ENCODE data around the gene TUG1. TPM values are rescaled to one million over a fixed set of nuclear protein-coding genes. Genes with fewer than 3 reads are reported as not detected.

The TUG1 gene
- total RNA-seq, 1 donor from 2014 or later: 74.7 TPM

DNA sequence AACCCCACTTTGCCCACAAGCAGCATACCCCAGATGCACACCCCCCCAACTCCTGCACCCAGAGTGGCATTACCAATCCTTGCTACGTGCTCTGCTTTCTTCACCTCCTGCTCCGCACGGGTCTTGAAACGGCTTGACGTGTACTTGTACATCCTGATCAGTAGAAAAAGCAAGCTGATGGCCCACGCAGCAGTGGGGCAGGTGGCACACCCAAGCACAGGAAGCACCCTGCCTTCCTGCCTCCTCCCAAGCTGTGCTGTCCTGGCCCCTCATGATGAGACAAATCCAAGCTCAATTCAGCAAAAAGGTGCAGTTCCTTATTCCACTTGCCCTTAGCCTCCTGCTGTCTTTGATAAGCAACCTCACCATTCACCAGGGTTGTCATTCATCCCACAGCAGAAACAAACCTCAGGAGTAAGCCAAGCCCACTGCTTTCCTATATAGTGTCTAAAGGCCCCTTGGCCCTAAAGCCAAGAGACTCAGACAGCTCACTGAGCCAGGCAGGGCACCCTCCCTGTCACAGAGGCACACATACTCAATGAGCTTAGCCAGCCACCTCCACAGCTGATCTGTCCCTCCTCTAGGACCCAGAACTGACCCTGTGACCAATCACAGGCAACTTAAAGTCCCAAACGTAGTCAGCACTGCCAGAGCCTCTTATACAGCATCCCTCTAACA, 28.2 kb upstream of the TUG1 start:
- no peaks in the 10 kb centered on the region for H3K9me3 Mint-ChIP-seq (ENCODE audit: low read depth)

DNA sequence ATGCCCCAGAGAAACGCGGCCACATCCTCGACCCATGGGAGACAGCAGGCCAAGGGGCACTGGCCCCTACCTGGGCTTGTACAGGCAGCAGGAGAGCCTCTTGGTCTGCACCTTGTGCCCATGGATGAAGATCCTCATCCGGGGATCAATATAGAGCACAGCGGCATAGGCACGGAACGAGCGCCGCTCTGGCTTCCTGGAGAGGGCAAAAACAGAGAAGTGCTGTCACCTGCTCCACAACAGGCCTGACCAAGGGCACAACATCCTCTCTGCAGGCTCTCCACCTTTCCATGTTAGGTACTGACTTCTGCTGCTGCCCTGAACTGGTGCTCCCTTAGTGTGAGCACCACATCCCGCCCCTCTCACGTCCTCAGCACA, 27.7 kb upstream of the TUG1 start:
- TF ChIP-seq, protein P1, sequence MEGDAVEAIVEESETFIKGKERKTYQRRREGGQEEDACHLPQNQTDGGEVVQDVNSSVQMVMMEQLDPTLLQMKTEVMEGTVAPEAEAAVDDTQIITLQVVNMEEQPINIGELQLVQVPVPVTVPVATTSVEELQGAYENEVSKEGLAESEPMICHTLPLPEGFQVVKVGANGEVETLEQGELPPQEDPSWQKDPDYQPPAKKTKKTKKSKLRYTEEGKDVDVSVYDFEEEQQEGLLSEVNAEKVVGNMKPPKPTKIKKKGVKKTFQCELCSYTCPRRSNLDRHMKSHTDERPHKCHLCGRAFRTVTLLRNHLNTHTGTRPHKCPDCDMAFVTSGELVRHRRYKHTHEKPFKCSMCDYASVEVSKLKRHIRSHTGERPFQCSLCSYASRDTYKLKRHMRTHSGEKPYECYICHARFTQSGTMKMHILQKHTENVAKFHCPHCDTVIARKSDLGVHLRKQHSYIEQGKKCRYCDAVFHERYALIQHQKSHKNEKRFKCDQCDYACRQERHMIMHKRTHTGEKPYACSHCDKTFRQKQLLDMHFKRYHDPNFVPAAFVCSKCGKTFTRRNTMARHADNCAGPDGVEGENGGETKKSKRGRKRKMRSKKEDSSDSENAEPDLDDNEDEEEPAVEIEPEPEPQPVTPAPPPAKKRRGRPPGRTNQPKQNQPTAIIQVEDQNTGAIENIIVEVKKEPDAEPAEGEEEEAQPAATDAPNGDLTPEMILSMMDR (IDR thresholded peaks at IDR 0.05): no peak
- no peaks in the 10 kb centered on the region for H3K27me3 Mint-ChIP-seq (ENCODE audit: low read depth)
- H3K27ac Mint-ChIP-seq (ENCODE audit: unreplicated experiment): no peak overlapping the region
- H3K9me3 Mint-ChIP-seq (ENCODE audit: low read depth): no peaks in the 10 kb centered on the region
- DNase-seq (ENCODE audit: low spot score): peak; percentile 42
- H3K4me3 Mint-ChIP-seq (ENCODE audit: unreplicated experiment): no peak overlapping the region
- no peaks in the 10 kb centered on the region for H3K4me1 Mint-ChIP-seq (ENCODE audit: low read depth)
- H3K36me3 Mint-ChIP-seq (ENCODE audit: low read depth): peaks cover 61% of the 10 kb centered on the region

More for the DNA sequence above, 28.2 kb upstream of the TUG1 start:
- H3K27me3 Mint-ChIP-seq (ENCODE audit: low read depth): no peaks in the 10 kb centered on the region
- TF ChIP-seq, protein P1 (IDR thresholded peaks at IDR 0.05): no peak
- no peak overlapping the region for H3K27ac Mint-ChIP-seq (ENCODE audit: unreplicated experiment)
- peaks cover 58% of the 10 kb centered on the region for H3K36me3 Mint-ChIP-seq (ENCODE audit: low read depth)
- no peak for DNase-seq (ENCODE audit: low spot score)
- no peak overlapping the region for H3K4me3 Mint-ChIP-seq (ENCODE audit: unreplicated experiment)
- H3K4me1 Mint-ChIP-seq (ENCODE audit: low read depth): no peaks in the 10 kb centered on the region

DNA sequence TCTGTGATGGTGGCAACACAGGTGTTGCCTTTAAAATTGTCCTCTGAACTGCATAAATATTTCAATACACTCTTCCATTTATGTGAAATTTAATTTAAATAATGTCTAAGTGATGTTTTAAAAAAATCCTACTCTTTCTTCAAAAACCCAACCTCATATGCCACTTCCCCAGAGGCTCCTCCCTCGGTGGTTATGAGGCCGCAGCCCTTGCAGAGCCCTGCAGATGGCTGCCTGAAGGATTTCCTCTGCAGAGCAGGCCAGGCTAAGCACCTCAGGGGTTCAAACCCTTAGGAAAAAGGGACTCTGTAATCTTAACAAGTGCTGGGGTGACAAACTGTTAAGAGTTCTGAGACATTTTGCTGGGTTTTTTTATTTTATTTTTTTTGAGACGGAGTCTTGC, 25.7 kb upstream of the TUG1 start:
- peaks cover 53% of the 10 kb centered on the region for H3K36me3 Mint-ChIP-seq (ENCODE audit: low read depth)
- no peak overlapping the region for H3K27ac Mint-ChIP-seq (ENCODE audit: unreplicated experiment)
- no peaks in the 10 kb centered on the region for H3K9me3 Mint-ChIP-seq (ENCODE audit: low read depth)
- no peaks in the 10 kb centered on the region for H3K27me3 Mint-ChIP-seq (ENCODE audit: low read depth)
- no peak overlapping the region for H3K4me3 Mint-ChIP-seq (ENCODE audit: unreplicated experiment)
- H3K4me1 Mint-ChIP-seq (ENCODE audit: low read depth): no peaks in the 10 kb centered on the region
- TF ChIP-seq, protein P1 (IDR thresholded peaks at IDR 0.05): no peak
- no peak for DNase-seq (ENCODE audit: low spot score)

GRCh38 chr22:30944986-30945385, 24.1 kb upstream of the TUG1 start:
- Mint-ChIP-seq H3K4me3 (ENCODE audit: unreplicated experiment) (no peak overlapping the region), H3K27ac (ENCODE audit: unreplicated experiment) (no peak overlapping the region), H3K36me3 (ENCODE audit: low read depth) (peaks cover 49% of the 10 kb centered on the region), H3K9me3 (ENCODE audit: low read depth) (no peaks in the 10 kb centered on the region), H3K4me1 (ENCODE audit: low read depth) (peaks cover 8% of the 10 kb centered on the region), H3K27me3 (ENCODE audit: low read depth) (no peaks in the 10 kb centered on the region)
- TF ChIP-seq, protein P1 (IDR thresholded peaks at IDR 0.05): no peak
- no peak for DNase-seq (ENCODE audit: low spot score)

DNA sequence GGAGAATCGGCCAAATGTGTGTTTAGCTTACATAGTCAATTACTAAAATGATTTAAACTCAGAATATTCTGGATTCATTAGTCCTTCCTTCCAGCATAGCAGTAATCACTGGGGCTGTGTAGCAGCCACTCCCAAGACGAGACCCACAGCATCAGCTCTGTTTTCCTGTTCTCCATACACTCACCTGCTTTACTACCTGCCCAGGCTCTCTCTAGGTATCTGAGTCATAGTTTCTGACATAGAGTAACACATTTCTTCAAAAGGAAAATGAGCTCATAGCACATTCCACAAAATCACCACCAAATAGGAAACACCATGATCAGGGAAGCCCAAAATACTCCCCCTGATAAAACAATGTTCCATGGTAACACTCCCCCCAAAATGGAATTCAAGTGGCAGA, 23.4 kb upstream of the TUG1 start:
- no peak for DNase-seq (ENCODE audit: low spot score)
- Mint-ChIP-seq H3K4me3 (ENCODE audit: unreplicated experiment) (no peak overlapping the region), H3K27ac (ENCODE audit: unreplicated experiment) (no peak overlapping the region), H3K9me3 (ENCODE audit: low read depth) (no peaks in the 10 kb centered on the region), H3K27me3 (ENCODE audit: low read depth) (no peaks in the 10 kb centered on the region), H3K4me1 (ENCODE audit: low read depth) (peaks cover 8% of the 10 kb centered on the region), H3K36me3 (ENCODE audit: low read depth) (peaks cover 48% of the 10 kb centered on the region)
- TF ChIP-seq, protein P1 (IDR thresholded peaks at IDR 0.05): no peak
